Measurements from ENCODE around the gene BNC1.

GRCh38 chr15:83320844-83321243, 36.4 kb upstream of the BNC1 start:
- TF ChIP-seq CTCF (IDR thresholded peaks at IDR 0.05) (no peak), EZH2 (IDR thresholded peaks at IDR 0.05; ENCODE audit: borderline replicate concordance, insufficient read depth, low read depth, low read length, poor library complexity, severe bottlenecking) (no peak)
